Thyroid gland (tissue), 4 donors: ENCODE measurements around the gene MMP3.

ENCODE experiments used
- CTCF ChIP-seq, 6 experiments: fragments of 200-600 bp in 3 of 6; fragments of 450-650 bp in 3 of 6; sonication (generic) in 3 of 6; IDR thresholded peaks; one replicate each; pipeline ENCODE4 v1.5.1; 2016 to 2019; ENCODE audit warnings: antibody characterized with exemption in 6 of 6, mild to moderate bottlenecking in 2 of 6, inconsistent platforms in 1 of 6, moderate library complexity in 1 of 6
- POLR2A ChIP-seq, 2 donors: fragments of 450-650 bp; IDR thresholded peaks; one replicate each; pipeline ENCODE4 v1.6.1; 2017; ENCODE audit warnings: antibody characterized with exemption in 2 of 2, mild to moderate bottlenecking in 2 of 2, moderate library complexity in 1 of 2

GRCh38 chr11:102810950-102811660, 32.3 kb downstream of the MMP3 start:
- TF ChIP-seq POLR2A (IDR thresholded peaks at IDR 0.05) (no peak), CTCF (IDR thresholded peaks at IDR 0.05) (no peak)
